GM12878 (cell line): ENCODE measurements around the gene PAM. TPM values are rescaled to one million over a fixed set of nuclear protein-coding genes. Genes with fewer than 3 reads are reported as not detected.

Source experiments
- ATAC-seq: fragments of 200-7000 bp; cut with Tn5 transposase; 3 replicates; pipeline ENCODE4 v1.9.1; 2020; ENCODE audit warnings: mild to moderate bottlenecking, moderate library complexity
- BruUV-seq: library from RNA; stranded (reverse); fragments of 400-500 nt; replicated peaks from 2 replicates; lab custom pipeline; 2021; lab: Mats Ljungman, UMichigan
- CTCF ChIA-PET: fragments of 300-600 bp; sonication (Branson Sonifier 250); formaldehyde crosslinking; extraction: SDS; loops from one replicate; lab custom pipeline; 2021; ENCODE audit warnings: inconsistent platforms; lab: Yijun Ruan, JAX
- POLR2A ChIA-PET: fragments of 350-600 bp; formaldehyde crosslinking; extraction: SDS; loops from one replicate; lab custom pipeline; 2021; ENCODE audit warnings: inconsistent platforms; lab: Charles Lee
- RAD21 ChIA-PET: fragments of 300-600 bp; sonication (Branson Sonifier 250); formaldehyde crosslinking; loops from one replicate; lab custom pipeline; 2023; ENCODE audit warnings: antibody characterized with exemption; ENCODE audit not compliant: unreplicated experiment; lab: Charles Lee
- SMC1A ChIA-PET: fragments of 300-600 bp; sonication (Branson Sonifier 250); formaldehyde crosslinking; loops from one replicate; lab custom pipeline; 2023; ENCODE audit not compliant: unreplicated experiment, uncharacterized antibody; lab: Charles Lee
- DNase-seq: peaks from one replicate; pipeline ENCODE4 v3.0.0-alpha.2; 2011; ENCODE audit warnings: low read depth, low spot score
- FAIRE-seq: peaks from 3 replicates; lab custom pipeline; 2011; peaks lifted over from hg19 to GRCh38; lab: Jason Lieb, UNC
- H2AFZ ChIP-seq: 2 replicates; pipeline ENCODE4 v1.6.0; 2011; ENCODE audit warnings: low read depth, low read length, control low read depth; ENCODE audit not compliant: control insufficient read depth
- H3K27ac ChIP-seq: 2 replicates; pipeline ENCODE4 v1.5.1; 2011; ENCODE audit warnings: control low read depth; ENCODE audit not compliant: control insufficient read depth, insufficient read depth
- H3K27me3 ChIP-seq, 2 experiments: replicated peaks in 1 of 2; 2 replicates each; pipeline versions ENCODE4 v1.6.0 to v1.6.1; 2011; ENCODE audit warnings: low read length in 1 of 2; ENCODE audit not compliant: control insufficient read depth in 2 of 2, insufficient read depth in 2 of 2
- H3K36me3 ChIP-seq, 2 experiments: 2 replicates each; pipeline ENCODE4 v1.5.1; 2011; ENCODE audit warnings: low read length in 1 of 2; ENCODE audit not compliant: control insufficient read depth in 2 of 2, insufficient read depth in 2 of 2
- H3K4me1 ChIP-seq: 2 replicates; pipeline ENCODE4 v1.6.1; 2011; ENCODE audit warnings: mild to moderate bottlenecking, low read length, moderate library complexity, mixed read lengths; ENCODE audit not compliant: control insufficient read depth, insufficient read depth
- H3K4me2 ChIP-seq: 2 replicates; pipeline ENCODE4 v1.6.0; 2011; ENCODE audit warnings: control low read depth; ENCODE audit not compliant: control insufficient read depth, insufficient read depth
- H3K4me3 ChIP-seq: fragments of 200-600 bp; sonication (generic); 2 replicates; pipeline ENCODE4 v1.5.1; 2016
- H3K79me2 ChIP-seq: 2 replicates; pipeline ENCODE4 v1.6.0; 2011; ENCODE audit warnings: low read length; ENCODE audit not compliant: control insufficient read depth, insufficient read depth
- H3K9ac ChIP-seq: 2 replicates; pipeline ENCODE4 v1.8.0; 2011; ENCODE audit warnings: low read length, control low read depth, mixed read lengths; ENCODE audit not compliant: control insufficient read depth, insufficient read depth
- H3K9me3 ChIP-seq: replicated peaks from 3 replicates; pipeline ENCODE4 v1.5.1; 2011; ENCODE audit warnings: mild to moderate bottlenecking, low read length; ENCODE audit not compliant: control insufficient read depth, insufficient read depth
- H4K20me1 ChIP-seq: 2 replicates; pipeline ENCODE4 v1.6.0; 2011; ENCODE audit not compliant: control insufficient read depth, insufficient read depth
- ATF7 ChIP-seq: fragments of 450-650 bp; IDR thresholded peaks from 2 replicates; pipeline ENCODE4 v1.6.1; 2016; ENCODE audit warnings: low read depth, mild to moderate bottlenecking
- BCL11A ChIP-seq: IDR thresholded peaks from 2 replicates; pipeline ENCODE4 v1.6.1; 2011; ENCODE audit warnings: low read depth, low read length
- BCLAF1 ChIP-seq: fragments of 450-650 bp; IDR thresholded peaks from 2 replicates; pipeline ENCODE4 v1.6.1; 2017; ENCODE audit warnings: antibody characterized with exemption, mild to moderate bottlenecking, moderate library complexity
- CREB1 ChIP-seq: IDR thresholded peaks from 2 replicates; pipeline ENCODE4 v1.6.1; 2012; ENCODE audit warnings: low read depth, mild to moderate bottlenecking, inconsistent platforms
- HDAC2 ChIP-seq: fragments of 200-600 bp; sonication (generic); IDR thresholded peaks from 2 replicates; pipeline ENCODE4 v1.6.1; 2017
- HSF1 ChIP-seq: fragments of 150-350 bp; IDR thresholded peaks from 2 replicates; pipeline ENCODE4 v1.6.1; 2014; ENCODE audit warnings: mild to moderate bottlenecking, low read depth, low read length
- MLLT1 ChIP-seq: fragments of 450-650 bp; IDR thresholded peaks from 2 replicates; pipeline ENCODE4 v1.6.1; 2016; ENCODE audit warnings: mild to moderate bottlenecking
- PAX5 ChIP-seq: IDR thresholded peaks from 2 replicates; pipeline ENCODE4 v1.6.1; 2011; ENCODE audit warnings: low read depth, low read length, borderline replicate concordance
- SMAD1 ChIP-seq: fragments of 450-650 bp; IDR thresholded peaks from 2 replicates; pipeline ENCODE4 v1.6.1; 2018; ENCODE audit warnings: mild to moderate bottlenecking, low read depth; ENCODE audit not compliant: partially characterized antibody
- STAT1 ChIP-seq: fragments of 450-650 bp; conservative IDR thresholded peaks from 2 replicates; pipeline ENCODE4 v1.6.1; 2014; ENCODE audit warnings: antibody characterized with exemption, mild to moderate bottlenecking
- ZBTB11 ChIP-seq: fragments of 450-650 bp; formaldehyde crosslinking; IDR thresholded peaks from 2 replicates; pipeline ENCODE4 v1.5.0; 2022; ENCODE audit warnings: mild to moderate bottlenecking, missing genetic modification characterization
- ZBTB33 ChIP-seq: fragments of 450-650 bp; IDR thresholded peaks from 2 replicates; pipeline ENCODE4 v1.6.1; 2017; ENCODE audit warnings: mild to moderate bottlenecking
- WGBS: methylation state at CpG from one replicate; pipeline ENCODE4 v1.1.6; 2016; ENCODE audit warnings: low lambda C conversion rate; ENCODE audit not compliant: insufficient replicate concordance, insufficient coverage; ENCODE audit errors: missing lambda C conversion rate; 5-methylcytosine and 5-hydroxymethylcytosine counted together
- in situ Hi-C: fragments of 300-500 bp; cut with MboI; formaldehyde crosslinking; loops from 9 replicates; pipeline ENCODE4 v1.14.3; 2018; ENCODE audit warnings: mixed read lengths
- intact Hi-C: fragments of 100-400 bp; cut with micrococcal nuclease; formaldehyde crosslinking; loops from one replicate; pipeline ENCODE4 v1.14.2; 2022; ENCODE audit not compliant: unreplicated experiment
- polyA plus RNA-seq, 11 experiments: library from polyadenylated mRNA; depleted of rRNA in 4 of 11; unstranded in 6 of 11; stranded (reverse) in 5 of 11; fragments of >200 nt; fragmentation: Nextera tagmentation in 4 of 11; fragmentation: Illumina TruSeq in 1 of 11; extraction: Ambion mirVana in 4 of 11; extraction: Trizol in 1 of 11; gene quantifications; 1 replicate in 1 of 11; 2 replicates in 10 of 11; pipeline versions ENCODE4 v1.2.1 to v1.2.3, GENCODE V29; 2011 to 2016; ENCODE audit warnings: inconsistent platforms in 2 of 11, missing spikeins in 2 of 11, low read depth in 1 of 11
- total RNA-seq, 4 experiments: library from RNA; depleted of rRNA in 3 of 4; stranded (reverse); fragments of >200 nt in 3 of 4; fragmentation: Illumina TruSeq in 1 of 4; extraction: Trizol in 1 of 4; gene quantifications; 2 replicates each; pipeline versions ENCODE4 v1.2.1 to v1.2.3, GENCODE V29; 2013 to 2021

Gene PAM
- total and polyA plus RNA-seq, 10 of the 15 experiments (the other 5 are each of a cell fraction or from before 2014, with no cell fraction given) = 5.5 to 72.5 (median 15.4) TPM

GRCh38 chr5:102901424-102902134 is 146.5 kb downstream of the PAM start:
- FAIRE-seq (no peak), ATAC-seq (no peak), DNase-seq (no peak)
- Histone ChIP-seq H3K9ac (no peak overlapping the region), H3K27me3 (no peaks in the 10 kb centered on the region), H3K79me2 (no peaks in the 10 kb centered on the region), H3K27ac (no peak overlapping the region), H3K36me3 (no peaks in the 10 kb centered on the region), H3K4me3 (no peak overlapping the region), H2AFZ (no peak overlapping the region), H3K4me1 (no peaks in the 10 kb centered on the region), H3K9me3 (no peaks in the 10 kb centered on the region; the same call in 2 of the 3 replicates), H3K4me2 (no peak overlapping the region), H4K20me1 (no peaks in the 10 kb centered on the region)
- 70% methylated on average over 3 of the region's 3 CpGs for WGBS
- in situ Hi-C loops = no loop called here
- ChIA-PET POLR2A (no interaction called here), CTCF (no interaction called here), SMC1A (no interaction called here), RAD21 (no interaction called here)
- BruUV-seq = no TSS peak
- intact Hi-C loops = no loop called here
- TF ChIP-seq STAT1 (no peak), BCLAF1 (no peak), SMAD1 (no peak), PAX5 (no peak), ATF7 (no peak), HSF1 (no peak), ZBTB11 (no peak), HDAC2 (no peak), MLLT1 (no peak), BCL11A (no peak), ZBTB33 (no peak), CREB1 (no peak)
